HepG2 (cell line): ENCODE data around the gene KDM8. TPM values are rescaled to one million over a fixed set of nuclear protein-coding genes. Genes with fewer than 3 reads are reported as not detected.

Experiments used
- ARNTL ChIP-seq: sonication (generic); formaldehyde crosslinking; IDR thresholded peaks from 2 replicates; pipeline ENCODE4 v1.4.0; 2020; ENCODE audit warnings: mild to moderate bottlenecking, missing genetic modification reagents
- FOXM1 ChIP-seq: sonication (generic); formaldehyde crosslinking; IDR thresholded peaks from 2 replicates; pipeline ENCODE4 v1.5.0; 2020; ENCODE audit warnings: missing genetic modification reagents
- HMG20B ChIP-seq: conservative IDR thresholded peaks from 2 replicates; pipeline ENCODE4 v1.6.1; 2016; ENCODE audit warnings: missing genetic modification reagents, missing compliant biosample characterization
- JDP2 ChIP-seq: sonication (generic); formaldehyde crosslinking; IDR thresholded peaks from 2 replicates; pipeline ENCODE4 v1.8.1; 2022; ENCODE audit warnings: missing genetic modification reagents, borderline replicate concordance
- NFAT5 ChIP-seq: sonication (generic); formaldehyde crosslinking; IDR thresholded peaks from 2 replicates; pipeline ENCODE4 v1.4.0; 2020; ENCODE audit warnings: missing genetic modification reagents
- NFE2L1 ChIP-seq: sonication (generic); formaldehyde crosslinking; IDR thresholded peaks from 2 replicates; pipeline ENCODE4 v1.4.0; 2020; ENCODE audit warnings: missing genetic modification reagents, mild to moderate bottlenecking, borderline replicate concordance
- PAWR ChIP-seq: sonication (generic); formaldehyde crosslinking; IDR thresholded peaks from 2 replicates; pipeline ENCODE4 v1.4.0; 2020; ENCODE audit warnings: missing genetic modification reagents, mild to moderate bottlenecking, borderline replicate concordance
- PLRG1 ChIP-seq: fragments of 450-650 bp; conservative IDR thresholded peaks from 2 replicates; pipeline ENCODE4 v1.6.1; 2016
- PLSCR1 ChIP-seq: sonication (generic); formaldehyde crosslinking; IDR thresholded peaks from 2 replicates; pipeline ENCODE4 v1.5.0; 2020; ENCODE audit warnings: missing genetic modification reagents, mild to moderate bottlenecking, borderline replicate concordance
- SNAPC4 ChIP-seq: sonication (generic); formaldehyde crosslinking; IDR thresholded peaks from 2 replicates; pipeline ENCODE4 v1.4.0; 2020; ENCODE audit warnings: mild to moderate bottlenecking, missing genetic modification reagents
- U2AF2 ChIP-seq: fragments of 200-400 bp; formaldehyde crosslinking; IDR thresholded peaks from 2 replicates; pipeline ENCODE4 v1.6.1; 2017; ENCODE audit warnings: low read depth, mild to moderate bottlenecking, low read length
- ZNF138 ChIP-seq: sonication (generic); formaldehyde crosslinking; IDR thresholded peaks from 2 replicates; pipeline ENCODE4 v1.5.0; 2020; ENCODE audit warnings: mild to moderate bottlenecking, low read depth, missing genetic modification reagents
- ZNF496 ChIP-seq: sonication (generic); formaldehyde crosslinking; IDR thresholded peaks from 2 replicates; pipeline ENCODE4 v1.8.1; 2023; ENCODE audit warnings: mild to moderate bottlenecking, moderate library complexity, missing genetic modification reagents; ENCODE audit not compliant: insufficient replicate concordance
- ZNF597 ChIP-seq: sonication (generic); formaldehyde crosslinking; IDR thresholded peaks from 2 replicates; pipeline ENCODE4 v1.5.0; 2020; ENCODE audit warnings: missing genetic modification reagents
- ZNF614 ChIP-seq: IDR thresholded peaks from 2 replicates; pipeline ENCODE4 v1.6.1; 2018; ENCODE audit warnings: missing biosample characterization, missing genetic modification reagents, inconsistent platforms, borderline replicate concordance
- ZNF674 ChIP-seq: sonication (generic); formaldehyde crosslinking; IDR thresholded peaks from 2 replicates; pipeline ENCODE4 v1.5.0; 2020; ENCODE audit warnings: low read depth, mild to moderate bottlenecking, missing genetic modification reagents
- ZNF879 ChIP-seq: sonication (generic); formaldehyde crosslinking; IDR thresholded peaks from 2 replicates; pipeline ENCODE4 v1.8.1; 2023; ENCODE audit warnings: missing genetic modification reagents
- polyA plus RNA-seq, 8 experiments: library from polyadenylated mRNA; depleted of rRNA in 3 of 8; stranded (reverse) in 7 of 8; unstranded in 1 of 8; fragments of >200 nt; fragmentation: Illumina TruSeq in 4 of 8; extraction: Trizol in 4 of 8; gene quantifications; 2 replicates each; pipeline versions ENCODE4 v1.2.1 to v1.2.3, GENCODE V29; 2011 to 2016; ENCODE audit warnings: low read depth in 4 of 8, missing spikeins in 1 of 8, mixed read lengths in 1 of 8; ENCODE audit not compliant: insufficient read depth in 1 of 8
- total RNA-seq, 5 experiments: library from RNA; depleted of rRNA; stranded (reverse); fragments of >200 nt; fragmentation: Illumina TruSeq; extraction: Trizol; gene quantifications; 2 replicates each; pipeline ENCODE4 v1.2.3, GENCODE V29; 2016; ENCODE audit warnings: low read depth in 1 of 5

The KDM8 gene
- total and polyA plus RNA-seq, 2 of the 13 experiments (the other 11 are each of a cell fraction or from before 2014, with no cell fraction given): 3.3 to 8.6 TPM

GRCh38 chr16:27269300-27270150, 66.2 kb downstream of the KDM8 start (continued):
- TF ChIP-seq NFAT5 (CRISPR knock-in tag): no peak
- no peak for TF ChIP-seq ZNF138 (CRISPR knock-in tag)
- TF ChIP-seq U2AF2: no peak
- TF ChIP-seq SNAPC4: no peak
- TF ChIP-seq ZNF597: no peak
- TF ChIP-seq ZNF496 (CRISPR knock-in tag): no peak
- TF ChIP-seq PLRG1: no peak
- no peak for TF ChIP-seq ZNF674 (CRISPR knock-in tag)
- TF ChIP-seq HMG20B: no peak
- no peak for TF ChIP-seq NFE2L1
- no peak; the same call in 1 of the 2 replicates for TF ChIP-seq ZNF614 (CRISPR knock-in tag)
- no peak for TF ChIP-seq PAWR (CRISPR knock-in tag)
- TF ChIP-seq FOXM1 (CRISPR knock-in tag): no peak
- no peak for TF ChIP-seq ZNF879 (CRISPR knock-in tag)
- TF ChIP-seq JDP2: no peak
- TF ChIP-seq PLSCR1: no peak
- TF ChIP-seq ARNTL (CRISPR knock-in tag): no peak
